Activated naive CD4-positive, alpha-beta T cell treated with anti-CD3 and anti-CD28 coated beads for 36 hours (primary cell): ENCODE measurements around the gene XPO6. TPM values are rescaled to one million over a fixed set of nuclear protein-coding genes. Genes with fewer than 3 reads are reported as not detected.

Experiments
- CTCF ChIA-PET: fragments of 350-600 bp; sonication (Branson Sonifier 250); formaldehyde crosslinking; loops from one replicate; lab custom pipeline; 2021; ENCODE audit warnings: antibody characterized with exemption; lab: Charles Lee
- DNase-seq: peaks from one replicate; pipeline ENCODE4 v3.0.0-alpha.2; 2020
- H3K27ac Mint-ChIP-seq: one replicate; pipeline ENCODE4 v1.8.0; 2021; ENCODE audit warnings: mild to moderate bottlenecking, mixed read lengths
- H3K27me3 Mint-ChIP-seq: one replicate; pipeline ENCODE4 v1.8.0; 2021; ENCODE audit warnings: low read depth, mixed read lengths
- H3K36me3 Mint-ChIP-seq: one replicate; pipeline ENCODE4 v1.8.0; 2021; ENCODE audit warnings: low read depth, mixed read lengths
- H3K4me1 Mint-ChIP-seq: one replicate; pipeline ENCODE4 v1.8.0; 2021; ENCODE audit warnings: low read depth, mixed read lengths
- H3K4me3 Mint-ChIP-seq: one replicate; pipeline ENCODE4 v1.8.0; 2021; ENCODE audit warnings: mild to moderate bottlenecking, moderate library complexity, mixed read lengths
- H3K9me3 Mint-ChIP-seq: one replicate; pipeline ENCODE4 v1.8.0; 2021; ENCODE audit warnings: mixed read lengths
- intact Hi-C: fragments of 100-400 bp; cut with micrococcal nuclease; formaldehyde crosslinking; loops from one replicate; pipeline ENCODE4 v1.15.1; 2023
- total RNA-seq, 2 experiments: library from RNA; stranded (reverse); gene quantifications; one replicate each; pipeline ENCODE4 v1.2.3, GENCODE V29; 2021

Gene XPO6
- total RNA-seq, 2 experiments from 2014 or later = 215 to 229 TPM

- Mint-ChIP-seq H3K4me3 (no peak overlapping the region), H3K27ac (no peak overlapping the region), H3K4me1 (no peaks in the 10 kb centered on the region), H3K27me3 (peaks cover 2% of the 10 kb centered on the region), H3K9me3 (no peaks in the 10 kb centered on the region), H3K36me3 (no peaks in the 10 kb centered on the region)
- intact Hi-C loops = no loop called here
- no peak for DNase-seq
- CTCF ChIA-PET = interaction anchor here (1.4 kb wide), 1 partner anchor 145 kb away, joined by 5 read pairs; no protein-coding TSS in a partner anchor
Measured at GRCh38 chr16:28073836-28074235, 137.9 kb downstream of the XPO6 start.

- Mint-ChIP-seq H3K27me3 (peaks cover 2% of the 10 kb centered on the region), H3K4me3 (no peak overlapping the region), H3K36me3 (no peaks in the 10 kb centered on the region), H3K4me1 (no peaks in the 10 kb centered on the region), H3K27ac (no peak overlapping the region), H3K9me3 (no peaks in the 10 kb centered on the region)
- intact Hi-C loops = no loop called here
- CTCF ChIA-PET = interaction anchor here (5.5 kb wide), 1 partner anchor 100 kb away, joined by 50 read pairs; no protein-coding TSS in a partner anchor
- DNase-seq = no peak
Measured at GRCh38 chr16:28072087-28072486, 139.7 kb downstream of the XPO6 start.

- Mint-ChIP-seq H3K4me3 (no peak overlapping the region), H3K9me3 (no peaks in the 10 kb centered on the region), H3K27me3 (peaks cover 2% of the 10 kb centered on the region), H3K36me3 (no peaks in the 10 kb centered on the region), H3K4me1 (no peaks in the 10 kb centered on the region), H3K27ac (no peak overlapping the region)
- DNase-seq = no peak
- CTCF ChIA-PET = interaction anchor here (0.6 to 5.5 kb wide), 11 partner anchors 10 to 412 kb away, joined by 3 to 50 read pairs (median 3); no protein-coding TSS in a partner anchor
- intact Hi-C loops = loop anchor here (1.0 to 2.0 kb wide), 3 partner anchors 98 to 431 kb away; no protein-coding TSS in a partner anchor
Measured at GRCh38 chr16:28069971-28070794, 141.6 kb downstream of the XPO6 start.

GRCh38 chr16:28068976-28069375 is 142.8 kb downstream of the XPO6 start:
- intact Hi-C loops = no loop called here
- H3K9me3 Mint-ChIP-seq = no peaks in the 10 kb centered on the region
- H3K4me3 Mint-ChIP-seq = no peak overlapping the region
- CTCF ChIA-PET = interaction anchor here (5.5 kb wide), 1 partner anchor 97 kb away, joined by 50 read pairs; no protein-coding TSS in a partner anchor
- DNase-seq = no peak
- no peak overlapping the region for H3K27ac Mint-ChIP-seq
- H3K36me3 Mint-ChIP-seq = no peaks in the 10 kb centered on the region
- H3K27me3 Mint-ChIP-seq = peaks cover 11% of the 10 kb centered on the region
- H3K4me1 Mint-ChIP-seq = no peaks in the 10 kb centered on the region

GRCh38 chr16:28067604-28068379 is 144.0 kb downstream of the XPO6 start:
- Mint-ChIP-seq H3K27me3 (peaks cover 12% of the 10 kb centered on the region), H3K4me3 (no peak overlapping the region), H3K9me3 (no peaks in the 10 kb centered on the region), H3K36me3 (no peaks in the 10 kb centered on the region), H3K27ac (no peak overlapping the region), H3K4me1 (no peaks in the 10 kb centered on the region)
- CTCF ChIA-PET = interaction anchor here (5.5 kb wide), 1 partner anchor 96 kb away, joined by 50 read pairs; no protein-coding TSS in a partner anchor
- intact Hi-C loops = no loop called here
- no peak for DNase-seq

- Mint-ChIP-seq H3K4me3 (no peak overlapping the region), H3K36me3 (no peaks in the 10 kb centered on the region), H3K9me3 (no peaks in the 10 kb centered on the region), H3K4me1 (no peaks in the 10 kb centered on the region), H3K27me3 (peaks cover 31% of the 10 kb centered on the region), H3K27ac (no peak overlapping the region)
- CTCF ChIA-PET = interaction anchor here (0.7 to 2.9 kb wide), 2 partner anchors 91 to 93 kb away, joined by 3 to 6 read pairs; no protein-coding TSS in a partner anchor
- DNase-seq = no peak
- intact Hi-C loops = no loop called here
Measured at GRCh38 chr16:28064706-28065249, 147.0 kb downstream of the XPO6 start.

- no peaks in the 10 kb centered on the region for H3K36me3 Mint-ChIP-seq
- H3K4me1 Mint-ChIP-seq = no peaks in the 10 kb centered on the region
- no peak for DNase-seq
- H3K9me3 Mint-ChIP-seq = no peaks in the 10 kb centered on the region
- H3K27me3 Mint-ChIP-seq = peaks cover 37% of the 10 kb centered on the region
- no peak overlapping the region for H3K4me3 Mint-ChIP-seq
- no peak overlapping the region for H3K27ac Mint-ChIP-seq
- intact Hi-C loops = no loop called here
- CTCF ChIA-PET = interaction anchor here (0.7 to 2.9 kb wide), 3 partner anchors 92 to 545 kb away, joined by 3 to 6 read pairs (median 3); no protein-coding TSS in a partner anchor
Measured at GRCh38 chr16:28064150-28064549, 147.6 kb downstream of the XPO6 start.

GRCh38 chr16:28063591-28064061 is 148.1 kb downstream of the XPO6 start, which contains the start of gene GSG1L:
Gene GSG1L, minus strand, starts transcription at chr16:28063714. Its CDS starts 290 bp downstream, at chr16:28063424.
- H3K4me1 Mint-ChIP-seq = peaks cover 3% of the 10 kb centered on the region
- peaks cover 41% of the 10 kb centered on the region for H3K27me3 Mint-ChIP-seq
- no peak within 1 kb of the TSS for H3K27ac Mint-ChIP-seq
- no peaks in the 10 kb centered on the region for H3K36me3 Mint-ChIP-seq
- H3K4me3 Mint-ChIP-seq = no peak within 1 kb of the TSS
- intact Hi-C loops = no loop called here
- CTCF ChIA-PET = interaction anchor here (0.7 kb wide), 1 partner anchor 546 kb away, joined by 3 read pairs; no protein-coding TSS in a partner anchor
- no peak for DNase-seq
- no peaks in the 10 kb centered on the region for H3K9me3 Mint-ChIP-seq

- Mint-ChIP-seq H3K27me3 (peaks cover 44% of the 10 kb centered on the region), H3K27ac (no peak overlapping the region), H3K4me3 (no peak overlapping the region), H3K9me3 (no peaks in the 10 kb centered on the region), H3K4me1 (peaks cover 4% of the 10 kb centered on the region), H3K36me3 (no peaks in the 10 kb centered on the region)
- peak; percentile 15 for DNase-seq
- CTCF ChIA-PET = interaction anchor here (0.5 kb wide), 1 partner anchor 18 kb away, joined by 3 read pairs; no protein-coding TSS in a partner anchor
- intact Hi-C loops = no loop called here
Measured at GRCh38 chr16:28062847-28063521, 148.8 kb downstream of the XPO6 start.

GRCh38 chr16:28062261-28062846 is 149.4 kb downstream of the XPO6 start:
- no peak overlapping the region for H3K4me3 Mint-ChIP-seq
- H3K36me3 Mint-ChIP-seq = no peaks in the 10 kb centered on the region
- H3K27ac Mint-ChIP-seq = no peak overlapping the region
- peaks cover 4% of the 10 kb centered on the region for H3K4me1 Mint-ChIP-seq
- peaks cover 44% of the 10 kb centered on the region for H3K27me3 Mint-ChIP-seq
- no peaks in the 10 kb centered on the region for H3K9me3 Mint-ChIP-seq
- intact Hi-C loops = no loop called here
- DNase-seq = no peak
- CTCF ChIA-PET = interaction anchor here (0.5 kb wide), 2 partner anchors 18 to 426 kb away, joined by 3 to 5 read pairs; no protein-coding TSS in a partner anchor
